ENCODE measurements around the gene EFS.

GRCh38 chr14:23356662-23357061 is 8.3 kb downstream of the EFS start:
- TF ChIP-seq ZNF174 (tag by site-specific recombination; IDR thresholded peaks at IDR 0.05) (no peak), ZNF629 (tag by site-specific recombination; IDR thresholded peaks at IDR 0.05) (no peak), ZNF350 (tag by site-specific recombination; IDR thresholded peaks at IDR 0.05) (no peak), ZNF23 (tag by site-specific recombination; IDR thresholded peaks at IDR 0.05; ENCODE audit: borderline replicate concordance) (no peak), ZFP69B (tag by site-specific recombination; IDR thresholded peaks at IDR 0.05) (no peak), SP2 (tag by site-specific recombination; IDR thresholded peaks at IDR 0.05) (no peak), REPIN1 (tag by site-specific recombination; IDR thresholded peaks at IDR 0.05; ENCODE audit: low read depth) (no peak), ZNF302 (tag by site-specific recombination; IDR thresholded peaks at IDR 0.05; ENCODE audit: low read depth) (no peak), ZNF660 (tag by site-specific recombination; IDR thresholded peaks at IDR 0.05) (no peak), ATF2 (tag by site-specific recombination; IDR thresholded peaks at IDR 0.05; ENCODE audit: low read depth) (no peak), PATZ1 (tag by site-specific recombination; IDR thresholded peaks at IDR 0.05) (no peak), ZNF645 (tag by site-specific recombination; IDR thresholded peaks at IDR 0.05) (no peak)
- TF ChIP-seq, protein P1, sequence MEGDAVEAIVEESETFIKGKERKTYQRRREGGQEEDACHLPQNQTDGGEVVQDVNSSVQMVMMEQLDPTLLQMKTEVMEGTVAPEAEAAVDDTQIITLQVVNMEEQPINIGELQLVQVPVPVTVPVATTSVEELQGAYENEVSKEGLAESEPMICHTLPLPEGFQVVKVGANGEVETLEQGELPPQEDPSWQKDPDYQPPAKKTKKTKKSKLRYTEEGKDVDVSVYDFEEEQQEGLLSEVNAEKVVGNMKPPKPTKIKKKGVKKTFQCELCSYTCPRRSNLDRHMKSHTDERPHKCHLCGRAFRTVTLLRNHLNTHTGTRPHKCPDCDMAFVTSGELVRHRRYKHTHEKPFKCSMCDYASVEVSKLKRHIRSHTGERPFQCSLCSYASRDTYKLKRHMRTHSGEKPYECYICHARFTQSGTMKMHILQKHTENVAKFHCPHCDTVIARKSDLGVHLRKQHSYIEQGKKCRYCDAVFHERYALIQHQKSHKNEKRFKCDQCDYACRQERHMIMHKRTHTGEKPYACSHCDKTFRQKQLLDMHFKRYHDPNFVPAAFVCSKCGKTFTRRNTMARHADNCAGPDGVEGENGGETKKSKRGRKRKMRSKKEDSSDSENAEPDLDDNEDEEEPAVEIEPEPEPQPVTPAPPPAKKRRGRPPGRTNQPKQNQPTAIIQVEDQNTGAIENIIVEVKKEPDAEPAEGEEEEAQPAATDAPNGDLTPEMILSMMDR (tag by site-specific recombination; IDR thresholded peaks at IDR 0.05) = no peak
- TF ChIP-seq, protein P2, sequence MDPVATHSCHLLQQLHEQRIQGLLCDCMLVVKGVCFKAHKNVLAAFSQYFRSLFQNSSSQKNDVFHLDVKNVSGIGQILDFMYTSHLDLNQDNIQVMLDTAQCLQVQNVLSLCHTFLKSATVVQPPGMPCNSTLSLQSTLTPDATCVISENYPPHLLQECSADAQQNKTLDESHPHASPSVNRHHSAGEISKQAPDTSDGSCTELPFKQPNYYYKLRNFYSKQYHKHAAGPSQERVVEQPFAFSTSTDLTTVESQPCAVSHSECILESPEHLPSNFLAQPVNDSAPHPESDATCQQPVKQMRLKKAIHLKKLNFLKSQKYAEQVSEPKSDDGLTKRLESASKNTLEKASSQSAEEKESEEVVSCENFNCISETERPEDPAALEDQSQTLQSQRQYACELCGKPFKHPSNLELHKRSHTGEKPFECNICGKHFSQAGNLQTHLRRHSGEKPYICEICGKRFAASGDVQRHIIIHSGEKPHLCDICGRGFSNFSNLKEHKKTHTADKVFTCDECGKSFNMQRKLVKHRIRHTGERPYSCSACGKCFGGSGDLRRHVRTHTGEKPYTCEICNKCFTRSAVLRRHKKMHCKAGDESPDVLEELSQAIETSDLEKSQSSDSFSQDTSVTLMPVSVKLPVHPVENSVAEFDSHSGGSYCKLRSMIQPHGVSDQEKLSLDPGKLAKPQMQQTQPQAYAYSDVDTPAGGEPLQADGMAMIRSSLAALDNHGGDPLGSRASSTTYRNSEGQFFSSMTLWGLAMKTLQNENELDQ (tag by site-specific recombination; IDR thresholded peaks at IDR 0.05; ENCODE audit: low read depth) = no peak
